ENCODE measurements around the gene RAD50. TPM values are rescaled to one million over a fixed set of nuclear protein-coding genes. Genes with fewer than 3 reads are reported as not detected.

Gene RAD50
- total and polyA plus RNA-seq, 2 donors (not counting 1 experiment from before 2014, with no cell fraction given): 21.5 to 35.7 TPM

DNA sequence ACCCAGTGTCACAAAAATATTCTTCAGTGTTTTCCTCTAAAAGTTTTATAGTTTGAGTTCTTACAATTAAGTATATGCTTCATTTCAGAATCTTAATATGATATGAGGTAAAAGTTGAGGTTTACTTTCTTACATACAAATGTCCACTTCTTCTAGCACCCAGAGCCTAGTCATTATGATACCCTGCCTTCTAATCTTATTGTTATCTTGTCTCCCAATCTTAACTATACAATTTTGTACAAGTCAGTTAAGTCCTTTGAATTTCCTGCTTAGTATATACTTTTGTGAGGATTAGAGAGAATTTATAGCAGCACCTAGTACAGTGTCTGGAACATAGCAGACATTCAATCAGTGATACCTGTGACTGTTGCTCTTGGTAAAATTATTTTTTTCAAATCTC, 29.3 kb downstream of the RAD50 start:
- Histone ChIP-seq H3K4me3 (replicated peaks in 1 of 4; ENCODE audit: control extremely low read depth in 1 of 4, insufficient read depth in 1 of 4, low read depth in 3 of 4, low read length in 4 of 4) (no peak overlapping the region), H4K20me1 (ENCODE audit: control insufficient read depth, extremely low read depth, insufficient read depth, low read length) (no peaks in the 10 kb centered on the region), H3K27ac (ENCODE audit: insufficient read depth, low read length) (no peak overlapping the region), H3K4me1 (ENCODE audit: control insufficient read depth, extremely low read depth, insufficient read depth, low read length) (no peaks in the 10 kb centered on the region), H3K36me3 (ENCODE audit: control insufficient read depth, insufficient read depth, low read length) (no peaks in the 10 kb centered on the region), H2AFZ (ENCODE audit: low read length) (no peak overlapping the region), H3K9ac (ENCODE audit: insufficient read depth, low read length) (no peak overlapping the region), H3K27me3 (ENCODE audit: control insufficient read depth, insufficient read depth, low read length) (no peaks in the 10 kb centered on the region), H3K79me2 (ENCODE audit: control insufficient read depth, insufficient read depth, low read length) (no peaks in the 10 kb centered on the region), H3K4me2 (ENCODE audit: extremely low read depth, insufficient read depth, low read length) (no peak overlapping the region), H3K9me3 (ENCODE audit: control insufficient read depth, insufficient read depth, low read depth, low read length) (no peaks in the 10 kb centered on the region)
- TF ChIP-seq, protein P1, sequence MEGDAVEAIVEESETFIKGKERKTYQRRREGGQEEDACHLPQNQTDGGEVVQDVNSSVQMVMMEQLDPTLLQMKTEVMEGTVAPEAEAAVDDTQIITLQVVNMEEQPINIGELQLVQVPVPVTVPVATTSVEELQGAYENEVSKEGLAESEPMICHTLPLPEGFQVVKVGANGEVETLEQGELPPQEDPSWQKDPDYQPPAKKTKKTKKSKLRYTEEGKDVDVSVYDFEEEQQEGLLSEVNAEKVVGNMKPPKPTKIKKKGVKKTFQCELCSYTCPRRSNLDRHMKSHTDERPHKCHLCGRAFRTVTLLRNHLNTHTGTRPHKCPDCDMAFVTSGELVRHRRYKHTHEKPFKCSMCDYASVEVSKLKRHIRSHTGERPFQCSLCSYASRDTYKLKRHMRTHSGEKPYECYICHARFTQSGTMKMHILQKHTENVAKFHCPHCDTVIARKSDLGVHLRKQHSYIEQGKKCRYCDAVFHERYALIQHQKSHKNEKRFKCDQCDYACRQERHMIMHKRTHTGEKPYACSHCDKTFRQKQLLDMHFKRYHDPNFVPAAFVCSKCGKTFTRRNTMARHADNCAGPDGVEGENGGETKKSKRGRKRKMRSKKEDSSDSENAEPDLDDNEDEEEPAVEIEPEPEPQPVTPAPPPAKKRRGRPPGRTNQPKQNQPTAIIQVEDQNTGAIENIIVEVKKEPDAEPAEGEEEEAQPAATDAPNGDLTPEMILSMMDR (conservative IDR thresholded peaks at IDR 0.05 in 1 of 2, IDR thresholded peaks at IDR 0.05 in 1 of 2; ENCODE audit: low read depth in 1 of 2, low read length in 2 of 2): no peak
- no peak for TF ChIP-seq EZH2 (IDR thresholded peaks at IDR 0.05; ENCODE audit: low read length, missing control alignments)
- DNase-seq (ENCODE audit: low read depth in 2 of 2): no peak

DNA sequence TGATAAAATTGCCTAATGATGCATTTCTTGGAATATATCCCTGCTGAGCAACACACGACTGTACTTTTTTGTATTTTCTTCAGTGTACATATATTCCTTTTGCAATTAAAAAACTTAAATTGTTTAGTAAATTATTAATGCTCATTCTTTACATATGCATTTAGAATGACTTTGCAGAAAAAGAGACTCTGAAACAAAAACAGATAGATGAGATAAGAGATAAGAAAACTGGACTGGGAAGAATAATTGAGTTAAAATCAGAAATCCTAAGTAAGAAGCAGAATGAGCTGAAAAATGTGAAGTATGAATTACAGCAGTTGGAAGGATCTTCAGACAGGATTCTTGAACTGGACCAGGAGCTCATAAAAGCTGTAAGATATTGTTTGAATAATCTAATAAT, 32.7 kb downstream of the RAD50 start:
- H2AFZ ChIP-seq (ENCODE audit: low read length): no peak overlapping the region
- no peaks in the 10 kb centered on the region for H4K20me1 ChIP-seq (ENCODE audit: control insufficient read depth, extremely low read depth, insufficient read depth, low read length)
- H3K4me3 ChIP-seq (replicated peaks in 1 of 4; ENCODE audit: control extremely low read depth in 1 of 4, insufficient read depth in 1 of 4, low read depth in 3 of 4, low read length in 4 of 4): no peak overlapping the region
- H3K27ac ChIP-seq (ENCODE audit: insufficient read depth, low read length): no peak overlapping the region
- H3K4me1 ChIP-seq (ENCODE audit: control insufficient read depth, extremely low read depth, insufficient read depth, low read length): peaks cover 2% of the 10 kb centered on the region
- DNase-seq (ENCODE audit: low read depth in 2 of 2): no peak
- H3K9me3 ChIP-seq (ENCODE audit: control insufficient read depth, insufficient read depth, low read depth, low read length): no peaks in the 10 kb centered on the region
- H3K9ac ChIP-seq (ENCODE audit: insufficient read depth, low read length): no peak overlapping the region
- no peaks in the 10 kb centered on the region for H3K27me3 ChIP-seq (ENCODE audit: control insufficient read depth, insufficient read depth, low read length)
- no peak overlapping the region for H3K4me2 ChIP-seq (ENCODE audit: extremely low read depth, insufficient read depth, low read length)
- no peaks in the 10 kb centered on the region for H3K79me2 ChIP-seq (ENCODE audit: control insufficient read depth, insufficient read depth, low read length)
- TF ChIP-seq, protein P1 (conservative IDR thresholded peaks at IDR 0.05 in 1 of 2, IDR thresholded peaks at IDR 0.05 in 1 of 2; ENCODE audit: low read depth in 1 of 2, low read length in 2 of 2): no peak
- TF ChIP-seq EZH2 (IDR thresholded peaks at IDR 0.05; ENCODE audit: low read length, missing control alignments): no peak
- H3K36me3 ChIP-seq (ENCODE audit: control insufficient read depth, insufficient read depth, low read length): no peaks in the 10 kb centered on the region

DNA sequence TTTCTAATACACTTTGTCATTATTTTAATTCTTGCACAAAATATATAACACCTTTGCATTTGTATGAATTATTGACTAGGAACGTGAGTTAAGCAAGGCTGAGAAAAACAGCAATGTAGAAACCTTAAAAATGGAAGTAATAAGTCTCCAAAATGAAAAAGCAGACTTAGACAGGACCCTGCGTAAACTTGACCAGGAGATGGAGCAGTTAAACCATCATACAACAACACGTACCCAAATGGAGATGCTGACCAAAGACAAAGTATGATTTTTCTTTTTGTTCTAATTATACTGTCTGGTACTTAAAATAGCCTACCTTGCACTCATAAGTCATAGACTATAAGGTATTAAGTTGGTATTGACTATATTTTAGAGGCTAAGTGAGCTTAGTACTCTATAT, 34.4 kb downstream of the RAD50 start:
- Histone ChIP-seq H3K4me1 (ENCODE audit: control insufficient read depth, extremely low read depth, insufficient read depth, low read length) (peaks cover 2% of the 10 kb centered on the region), H3K27me3 (ENCODE audit: control insufficient read depth, insufficient read depth, low read length) (no peaks in the 10 kb centered on the region), H3K4me3 (replicated peaks in 1 of 4; ENCODE audit: control extremely low read depth in 1 of 4, insufficient read depth in 1 of 4, low read depth in 3 of 4, low read length in 4 of 4) (no peak overlapping the region), H3K9ac (ENCODE audit: insufficient read depth, low read length) (no peak overlapping the region), H4K20me1 (ENCODE audit: control insufficient read depth, extremely low read depth, insufficient read depth, low read length) (no peaks in the 10 kb centered on the region), H2AFZ (ENCODE audit: low read length) (no peak overlapping the region), H3K79me2 (ENCODE audit: control insufficient read depth, insufficient read depth, low read length) (no peaks in the 10 kb centered on the region), H3K4me2 (ENCODE audit: extremely low read depth, insufficient read depth, low read length) (no peak overlapping the region), H3K36me3 (ENCODE audit: control insufficient read depth, insufficient read depth, low read length) (no peaks in the 10 kb centered on the region), H3K27ac (ENCODE audit: insufficient read depth, low read length) (no peak overlapping the region), H3K9me3 (ENCODE audit: control insufficient read depth, insufficient read depth, low read depth, low read length) (no peaks in the 10 kb centered on the region)
- TF ChIP-seq, protein P1 (conservative IDR thresholded peaks at IDR 0.05 in 1 of 2, IDR thresholded peaks at IDR 0.05 in 1 of 2; ENCODE audit: low read depth in 1 of 2, low read length in 2 of 2): peak in 1 of 2 donors; percentile 25
- no peak for TF ChIP-seq EZH2 (IDR thresholded peaks at IDR 0.05; ENCODE audit: low read length, missing control alignments)
- DNase-seq (ENCODE audit: low read depth in 2 of 2): peak; percentile 15 to 33

Data from fibroblast of lung (primary cell).